Nephron progenitor cell (in vitro differentiated cells): ENCODE data around the gene CIB4.

Experiments used
- DNase-seq: peaks from one replicate; pipeline ENCODE4 v3.0.0; 2021
- H3K27ac Mint-ChIP-seq: 2 replicates; pipeline ENCODE4 v1.8.0; 2021; ENCODE audit warnings: mild to moderate bottlenecking, moderate library complexity, mixed read lengths
- H3K27me3 Mint-ChIP-seq: 2 replicates; pipeline ENCODE4 v1.8.0; 2021; ENCODE audit warnings: mild to moderate bottlenecking, low read depth, mixed read lengths; ENCODE audit not compliant: poor library complexity
- H3K36me3 Mint-ChIP-seq: 2 replicates; pipeline ENCODE4 v1.8.0; 2021; ENCODE audit warnings: low read depth, mixed read lengths
- H3K4me1 Mint-ChIP-seq: 2 replicates; pipeline ENCODE4 v1.8.0; 2021; ENCODE audit warnings: mixed read lengths
- H3K4me3 Mint-ChIP-seq: 2 replicates; pipeline ENCODE4 v1.8.0; 2021; ENCODE audit warnings: mild to moderate bottlenecking, moderate library complexity, mixed read lengths
- H3K9me3 Mint-ChIP-seq: 2 replicates; pipeline ENCODE4 v1.8.0; 2021; ENCODE audit warnings: mild to moderate bottlenecking, moderate library complexity, mixed read lengths
- TF ChIP-seq, protein P1 (sequence below): fragments of 200-600 bp; sonication (generic); IDR thresholded peaks from 2 replicates; pipeline ENCODE4 v1.5.0; 2021; ENCODE audit warnings: antibody characterized with exemption

The CIB4 gene

GRCh38 chr2:26583381-26583911, 57.7 kb downstream of the CIB4 start:
- DNase-seq, result no peak
- Mint-ChIP-seq H3K27me3 (peaks cover 58% of the 10 kb centered on the region), H3K4me1 (no peaks in the 10 kb centered on the region), H3K4me3 (no peak overlapping the region), H3K9me3 (no peaks in the 10 kb centered on the region), H3K27ac (no peak overlapping the region), H3K36me3 (no peaks in the 10 kb centered on the region)
- TF ChIP-seq, protein P1, sequence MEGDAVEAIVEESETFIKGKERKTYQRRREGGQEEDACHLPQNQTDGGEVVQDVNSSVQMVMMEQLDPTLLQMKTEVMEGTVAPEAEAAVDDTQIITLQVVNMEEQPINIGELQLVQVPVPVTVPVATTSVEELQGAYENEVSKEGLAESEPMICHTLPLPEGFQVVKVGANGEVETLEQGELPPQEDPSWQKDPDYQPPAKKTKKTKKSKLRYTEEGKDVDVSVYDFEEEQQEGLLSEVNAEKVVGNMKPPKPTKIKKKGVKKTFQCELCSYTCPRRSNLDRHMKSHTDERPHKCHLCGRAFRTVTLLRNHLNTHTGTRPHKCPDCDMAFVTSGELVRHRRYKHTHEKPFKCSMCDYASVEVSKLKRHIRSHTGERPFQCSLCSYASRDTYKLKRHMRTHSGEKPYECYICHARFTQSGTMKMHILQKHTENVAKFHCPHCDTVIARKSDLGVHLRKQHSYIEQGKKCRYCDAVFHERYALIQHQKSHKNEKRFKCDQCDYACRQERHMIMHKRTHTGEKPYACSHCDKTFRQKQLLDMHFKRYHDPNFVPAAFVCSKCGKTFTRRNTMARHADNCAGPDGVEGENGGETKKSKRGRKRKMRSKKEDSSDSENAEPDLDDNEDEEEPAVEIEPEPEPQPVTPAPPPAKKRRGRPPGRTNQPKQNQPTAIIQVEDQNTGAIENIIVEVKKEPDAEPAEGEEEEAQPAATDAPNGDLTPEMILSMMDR, result no peak

GRCh38 chr2:26582890-26583289, 58.3 kb downstream of the CIB4 start:
- Mint-ChIP-seq H3K36me3 (no peaks in the 10 kb centered on the region), H3K4me3 (no peak overlapping the region), H3K27ac (no peak overlapping the region), H3K4me1 (no peaks in the 10 kb centered on the region), H3K9me3 (no peaks in the 10 kb centered on the region), H3K27me3 (peaks cover 58% of the 10 kb centered on the region)
- no peak for DNase-seq
- TF ChIP-seq, protein P1, result no peak

DNA sequence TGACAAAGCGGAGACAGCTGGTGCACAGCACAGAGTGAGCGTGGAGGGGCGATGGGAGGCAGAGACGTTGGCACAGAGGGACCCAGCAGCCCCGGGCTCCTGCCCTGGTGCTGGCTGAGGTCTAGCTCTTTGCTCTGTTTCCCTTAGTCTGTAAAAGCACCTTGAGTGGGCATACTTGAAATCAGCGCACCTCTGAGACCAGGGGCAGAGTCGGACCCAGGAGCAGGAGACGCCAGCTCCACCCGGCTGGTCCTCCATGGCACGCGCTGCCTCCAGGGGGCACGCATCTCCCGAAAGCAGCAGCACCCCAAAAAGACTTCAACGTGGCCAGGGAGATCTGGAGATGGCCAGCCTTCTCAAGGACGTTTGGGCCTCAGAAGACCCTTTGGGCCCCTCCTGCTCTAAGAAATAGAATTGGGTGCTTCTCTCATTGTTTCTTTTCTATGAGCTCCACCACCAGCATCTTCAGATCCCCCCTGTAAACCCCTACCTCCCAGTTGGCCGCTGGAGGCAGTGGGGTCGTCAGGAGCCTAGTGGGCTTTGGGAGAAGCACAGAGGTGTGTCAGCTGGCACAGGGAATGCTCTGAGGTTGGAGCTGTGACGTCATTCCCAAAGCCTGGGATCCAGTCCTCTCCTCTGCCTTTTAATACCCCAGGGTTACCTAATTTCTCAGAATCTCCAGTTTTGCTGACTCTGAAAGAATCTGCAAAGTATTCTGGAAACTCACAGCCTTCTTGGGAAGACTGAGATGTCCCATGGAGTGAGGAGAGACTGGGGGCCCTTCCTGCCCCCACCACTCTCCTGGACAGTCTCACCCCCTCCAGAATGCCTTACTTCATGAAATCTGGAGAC, 58.9 kb downstream of the CIB4 start:
- Mint-ChIP-seq H3K9me3 (no peaks in the 10 kb centered on the region), H3K27me3 (peaks cover 59% of the 10 kb centered on the region), H3K4me1 (no peaks in the 10 kb centered on the region), H3K4me3 (no peak overlapping the region), H3K27ac (no peak overlapping the region), H3K36me3 (no peaks in the 10 kb centered on the region)
- TF ChIP-seq, protein P1, result no peak
- no peak for DNase-seq

DNA sequence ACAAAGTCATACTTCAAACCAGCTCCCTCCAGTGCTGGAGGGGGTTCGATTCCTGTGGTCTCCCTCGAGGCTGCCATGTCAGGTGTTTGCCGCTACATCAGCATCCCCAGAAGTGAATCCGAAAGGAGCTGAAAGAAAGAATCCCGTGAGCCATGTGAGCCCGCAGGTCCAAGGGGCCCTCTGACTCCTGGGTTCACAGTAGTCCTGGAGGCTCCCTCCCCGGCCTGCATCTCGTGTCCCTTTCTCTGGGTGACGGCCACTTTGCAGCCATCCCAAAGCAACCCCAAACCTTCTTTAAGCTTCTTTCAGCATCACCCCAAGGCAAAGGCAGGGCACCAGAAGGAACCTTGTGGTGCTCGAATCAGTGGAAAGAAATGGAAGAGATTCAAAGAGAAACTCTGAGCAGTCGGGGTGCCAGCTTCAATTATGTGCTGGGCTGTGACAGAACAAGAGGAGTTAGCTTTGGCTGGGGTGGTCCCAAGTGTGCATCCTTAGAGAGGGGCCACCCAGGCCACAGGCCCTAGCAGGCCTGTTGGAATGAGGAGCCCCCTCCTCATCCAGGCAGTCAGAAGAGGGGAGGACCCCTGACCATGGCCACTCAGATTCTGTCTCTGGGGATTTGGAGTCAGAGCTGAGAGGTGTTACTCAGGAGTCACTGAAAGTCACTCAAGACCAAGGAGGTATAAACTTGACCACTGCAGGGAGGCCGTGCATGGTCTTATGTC, 59.7 kb downstream of the CIB4 start:
- DNase-seq, result no peak
- Mint-ChIP-seq H3K36me3 (no peaks in the 10 kb centered on the region), H3K4me3 (no peak overlapping the region), H3K9me3 (no peaks in the 10 kb centered on the region), H3K27ac (no peak overlapping the region), H3K4me1 (no peaks in the 10 kb centered on the region), H3K27me3 (peaks cover 59% of the 10 kb centered on the region)
- TF ChIP-seq, protein P1, result no peak

GRCh38 chr2:26580751-26581150, 60.4 kb downstream of the CIB4 start:
- no peak for DNase-seq
- Mint-ChIP-seq H3K9me3 (no peaks in the 10 kb centered on the region), H3K27ac (no peak overlapping the region), H3K4me3 (no peak overlapping the region), H3K27me3 (peaks cover 52% of the 10 kb centered on the region), H3K36me3 (no peaks in the 10 kb centered on the region), H3K4me1 (no peaks in the 10 kb centered on the region)
- TF ChIP-seq, protein P1, result no peak
